ENCODE measurements around the gene SLC25A26.
"Not testable (repeated sequence)": the region's sequence is repeated elsewhere in the genome, so short reads cannot be mapped to it uniquely, and the experiment has no call there.

SLC25A26 gene

GRCh38 chr3:66297260-66297873, 76.6 kb downstream of the SLC25A26 start:
- no peak overlapping the region for H3K27ac ChIP-seq (ENCODE audit: low read depth, low read length)
- no peaks in the 10 kb centered on the region for H3K27me3 ChIP-seq (ENCODE audit: control insufficient read depth, insufficient read depth, low read length)
- H3K9me3 ChIP-seq (ENCODE audit: control insufficient read depth, insufficient read depth, low read depth, low read length), result no peaks in the 10 kb centered on the region
- H3K9ac ChIP-seq (ENCODE audit: low read length), result no peak overlapping the region
- H3K4me1 ChIP-seq (ENCODE audit: control insufficient read depth, insufficient read depth, low read length), result peaks cover under 1% of the 10 kb centered on the region; the same call in 1 of the 2 replicates
- H3K36me3 ChIP-seq (ENCODE audit: control insufficient read depth, insufficient read depth, low read length), result no peaks in the 10 kb centered on the region
- H3K4me3 ChIP-seq (ENCODE audit: low read depth, low read length), result no peak overlapping the region

GRCh38 chr3:66297900-66298299, 77.1 kb downstream of the SLC25A26 start:
- no peaks in the 10 kb centered on the region for H3K36me3 ChIP-seq (ENCODE audit: control insufficient read depth, insufficient read depth, low read length)
- H3K27me3 ChIP-seq (ENCODE audit: control insufficient read depth, insufficient read depth, low read length), result no peaks in the 10 kb centered on the region
- no peaks in the 10 kb centered on the region for H3K9me3 ChIP-seq (ENCODE audit: control insufficient read depth, insufficient read depth, low read depth, low read length)
- H3K4me3 ChIP-seq (ENCODE audit: low read depth, low read length), result no peak overlapping the region
- no peaks in the 10 kb centered on the region for H3K4me1 ChIP-seq (ENCODE audit: control insufficient read depth, insufficient read depth, low read length)
- no peak overlapping the region for H3K27ac ChIP-seq (ENCODE audit: low read depth, low read length)
- H3K9ac ChIP-seq (ENCODE audit: low read length), result no peak overlapping the region

GRCh38 chr3:66298591-66298990, 77.8 kb downstream of the SLC25A26 start:
- Histone ChIP-seq H3K9ac (ENCODE audit: low read length) (no peak overlapping the region), H3K27ac (ENCODE audit: low read depth, low read length) (no peak overlapping the region), H3K9me3 (ENCODE audit: control insufficient read depth, insufficient read depth, low read depth, low read length) (no peaks in the 10 kb centered on the region), H3K4me3 (ENCODE audit: low read depth, low read length) (no peak overlapping the region), H3K4me1 (ENCODE audit: control insufficient read depth, insufficient read depth, low read length) (no peaks in the 10 kb centered on the region; the same call in 1 of the 2 replicates), H3K36me3 (ENCODE audit: control insufficient read depth, insufficient read depth, low read length) (no peaks in the 10 kb centered on the region), H3K27me3 (ENCODE audit: control insufficient read depth, insufficient read depth, low read length) (no peaks in the 10 kb centered on the region)

- not testable (repeated sequence) for H3K9ac ChIP-seq (ENCODE audit: low read length); H3K36me3 ChIP-seq (ENCODE audit: control insufficient read depth, insufficient read depth, low read length); H3K27me3 ChIP-seq (ENCODE audit: control insufficient read depth, insufficient read depth, low read length); H3K27ac ChIP-seq (ENCODE audit: low read depth, low read length); H3K9me3 ChIP-seq (ENCODE audit: control insufficient read depth, insufficient read depth, low read depth, low read length); H3K4me3 ChIP-seq (ENCODE audit: low read depth, low read length); H3K4me1 ChIP-seq (ENCODE audit: control insufficient read depth, insufficient read depth, low read length)
These were observed 78.3 kb downstream of the SLC25A26 start for GRCh38 chr3:66299085-66299484.

- no peak overlapping the region for H3K27ac ChIP-seq (ENCODE audit: low read depth, low read length)
- no peak overlapping the region for H3K9ac ChIP-seq (ENCODE audit: low read length)
- H3K4me1 ChIP-seq (ENCODE audit: control insufficient read depth, insufficient read depth, low read length), result no peaks in the 10 kb centered on the region; the same call in 1 of the 2 replicates
These were observed 79.1 kb downstream of the SLC25A26 start for GRCh38 chr3:66299891-66300290.

GRCh38 chr3:66302288-66302687, 81.5 kb downstream of the SLC25A26 start:
- no peaks in the 10 kb centered on the region; the same call in 1 of the 2 replicates for H3K4me1 ChIP-seq (ENCODE audit: control insufficient read depth, insufficient read depth, low read length)
- H3K27ac ChIP-seq (ENCODE audit: low read depth, low read length), result no peak overlapping the region
- no peaks in the 10 kb centered on the region for H3K9me3 ChIP-seq (ENCODE audit: control insufficient read depth, insufficient read depth, low read depth, low read length)
- H3K27me3 ChIP-seq (ENCODE audit: control insufficient read depth, insufficient read depth, low read length), result no peaks in the 10 kb centered on the region
- H3K9ac ChIP-seq (ENCODE audit: low read length), result no peak overlapping the region
- H3K36me3 ChIP-seq (ENCODE audit: control insufficient read depth, insufficient read depth, low read length), result no peaks in the 10 kb centered on the region
- H3K4me3 ChIP-seq (ENCODE audit: low read depth, low read length), result no peak overlapping the region

More at GRCh38 chr3:66299891-66300290, 79.1 kb downstream of the SLC25A26 start:
- Histone ChIP-seq H3K9me3 (ENCODE audit: control insufficient read depth, insufficient read depth, low read depth, low read length) (no peaks in the 10 kb centered on the region), H3K27me3 (ENCODE audit: control insufficient read depth, insufficient read depth, low read length) (no peaks in the 10 kb centered on the region), H3K4me3 (ENCODE audit: low read depth, low read length) (no peak overlapping the region), H3K36me3 (ENCODE audit: control insufficient read depth, insufficient read depth, low read length) (no peaks in the 10 kb centered on the region)

- Histone ChIP-seq H3K27ac (ENCODE audit: low read depth, low read length) (no peak overlapping the region), H3K9me3 (ENCODE audit: control insufficient read depth, insufficient read depth, low read depth, low read length) (no peaks in the 10 kb centered on the region), H3K9ac (ENCODE audit: low read length) (no peak overlapping the region), H3K36me3 (ENCODE audit: control insufficient read depth, insufficient read depth, low read length) (no peaks in the 10 kb centered on the region), H3K27me3 (ENCODE audit: control insufficient read depth, insufficient read depth, low read length) (no peaks in the 10 kb centered on the region), H3K4me3 (ENCODE audit: low read depth, low read length) (no peak overlapping the region), H3K4me1 (ENCODE audit: control insufficient read depth, insufficient read depth, low read length) (no peaks in the 10 kb centered on the region; the same call in 1 of the 2 replicates)
These were observed 82.7 kb downstream of the SLC25A26 start for GRCh38 chr3:66303491-66303901.

GRCh38 chr3:66304293-66304692, 83.5 kb downstream of the SLC25A26 start:
- Histone ChIP-seq H3K9ac (ENCODE audit: low read length) (no peak overlapping the region), H3K36me3 (ENCODE audit: control insufficient read depth, insufficient read depth, low read length) (no peaks in the 10 kb centered on the region), H3K27ac (ENCODE audit: low read depth, low read length) (no peak overlapping the region), H3K4me3 (ENCODE audit: low read depth, low read length) (no peak overlapping the region), H3K4me1 (ENCODE audit: control insufficient read depth, insufficient read depth, low read length) (no peaks in the 10 kb centered on the region; the same call in 1 of the 2 replicates), H3K9me3 (ENCODE audit: control insufficient read depth, insufficient read depth, low read depth, low read length) (no peaks in the 10 kb centered on the region), H3K27me3 (ENCODE audit: control insufficient read depth, insufficient read depth, low read length) (no peaks in the 10 kb centered on the region)

GRCh38 chr3:66306086-66306485, 85.3 kb downstream of the SLC25A26 start:
- not testable (repeated sequence) for H3K27ac ChIP-seq (ENCODE audit: low read depth, low read length); H3K4me3 ChIP-seq (ENCODE audit: low read depth, low read length)

GRCh38 chr3:66306991-66307390, 86.2 kb downstream of the SLC25A26 start:
- H3K27me3 ChIP-seq (ENCODE audit: control insufficient read depth, insufficient read depth, low read length); H3K27ac ChIP-seq (ENCODE audit: low read depth, low read length); H3K4me1 ChIP-seq (ENCODE audit: control insufficient read depth, insufficient read depth, low read length); H3K36me3 ChIP-seq (ENCODE audit: control insufficient read depth, insufficient read depth, low read length); H3K4me3 ChIP-seq (ENCODE audit: low read depth, low read length); H3K9ac ChIP-seq (ENCODE audit: low read length); H3K9me3 ChIP-seq (ENCODE audit: control insufficient read depth, insufficient read depth, low read depth, low read length): not testable (repeated sequence)

More at GRCh38 chr3:66306086-66306485, 85.3 kb downstream of the SLC25A26 start:
- H3K9ac ChIP-seq (ENCODE audit: low read length); H3K4me1 ChIP-seq (ENCODE audit: control insufficient read depth, insufficient read depth, low read length); H3K9me3 ChIP-seq (ENCODE audit: control insufficient read depth, insufficient read depth, low read depth, low read length); H3K36me3 ChIP-seq (ENCODE audit: control insufficient read depth, insufficient read depth, low read length); H3K27me3 ChIP-seq (ENCODE audit: control insufficient read depth, insufficient read depth, low read length): not testable (repeated sequence)

GRCh38 chr3:66312039-66312438, 91.2 kb downstream of the SLC25A26 start:
- Histone ChIP-seq H3K9me3 (ENCODE audit: control insufficient read depth, insufficient read depth, low read depth, low read length) (peaks cover 4% of the 10 kb centered on the region), H3K4me1 (ENCODE audit: control insufficient read depth, insufficient read depth, low read length) (no peaks in the 10 kb centered on the region), H3K27ac (ENCODE audit: low read depth, low read length) (no peak overlapping the region), H3K4me3 (ENCODE audit: low read depth, low read length) (no peak overlapping the region), H3K9ac (ENCODE audit: low read length) (no peak overlapping the region), H3K27me3 (ENCODE audit: control insufficient read depth, insufficient read depth, low read length) (no peaks in the 10 kb centered on the region), H3K36me3 (ENCODE audit: control insufficient read depth, insufficient read depth, low read length) (no peaks in the 10 kb centered on the region)

All from HUES6 (cell line).